Stromal cell of bone marrow (primary cell): ENCODE data around the gene DUOX1.
"Not testable (repeated sequence)": the region's sequence is repeated elsewhere in the genome, so short reads cannot be mapped to it uniquely, and the experiment has no call there.

ENCODE experiments used
- DNase-seq: peaks from one replicate; pipeline ENCODE4 v3.0.0-alpha.2; 2012; ENCODE audit warnings: low read depth

DUOX1 gene

DNA sequence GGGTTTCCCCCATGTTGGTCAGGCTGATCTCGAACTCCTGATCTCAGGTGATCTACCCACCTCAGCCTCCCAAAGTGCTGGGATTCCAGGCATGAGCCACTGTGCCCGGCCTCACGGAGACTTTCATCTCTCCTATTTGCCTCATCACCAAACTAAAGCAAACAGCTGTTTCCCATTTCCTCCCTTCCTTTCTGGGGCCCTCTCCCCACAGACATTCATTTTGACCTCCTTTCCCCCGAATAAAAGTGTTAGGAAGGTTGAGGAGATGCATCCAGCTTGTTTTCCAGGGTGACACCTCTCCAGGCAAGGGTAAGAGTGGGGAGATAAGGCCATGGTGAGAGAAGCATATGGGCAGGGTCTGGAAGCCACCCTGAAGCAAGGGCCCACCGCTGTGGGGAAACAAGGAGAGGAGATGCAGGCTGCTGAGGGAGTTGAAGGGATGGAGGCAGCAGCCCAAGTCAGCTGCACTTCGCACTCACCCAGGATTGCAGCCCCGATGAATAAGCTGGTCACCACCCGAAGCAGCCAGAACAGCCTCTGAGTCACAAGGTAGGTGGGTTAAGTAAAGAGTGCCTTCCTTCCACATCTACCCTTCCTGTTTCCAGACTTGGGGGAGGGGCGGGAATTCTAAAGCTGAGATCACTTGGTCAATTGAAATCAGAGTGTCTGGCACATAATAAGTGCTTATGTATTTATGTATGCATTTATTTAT, 7.9 kb upstream of the DUOX1 start:
- DNase-seq, result peak; percentile 81

DNA sequence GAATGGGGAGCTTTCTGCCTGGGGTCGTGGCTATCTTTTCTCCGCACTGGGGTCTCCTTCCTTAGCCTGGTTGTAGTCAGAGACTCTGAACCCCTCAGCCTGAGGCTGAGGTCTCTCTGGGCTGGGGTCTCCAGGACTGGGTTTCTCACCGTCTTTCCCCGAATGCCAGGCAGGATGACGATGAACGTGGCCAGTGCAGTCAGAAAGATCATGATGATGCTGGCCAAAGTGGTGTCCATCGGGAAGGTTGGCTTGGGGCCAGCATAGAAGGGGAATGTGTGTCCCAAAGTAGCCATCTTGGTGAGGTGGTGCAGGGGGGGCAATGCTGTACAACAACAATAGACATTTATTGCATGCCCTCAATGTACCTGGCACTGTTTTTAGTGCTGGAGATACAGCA, 7.1 kb upstream of the DUOX1 start:
- no peak for DNase-seq

DNA sequence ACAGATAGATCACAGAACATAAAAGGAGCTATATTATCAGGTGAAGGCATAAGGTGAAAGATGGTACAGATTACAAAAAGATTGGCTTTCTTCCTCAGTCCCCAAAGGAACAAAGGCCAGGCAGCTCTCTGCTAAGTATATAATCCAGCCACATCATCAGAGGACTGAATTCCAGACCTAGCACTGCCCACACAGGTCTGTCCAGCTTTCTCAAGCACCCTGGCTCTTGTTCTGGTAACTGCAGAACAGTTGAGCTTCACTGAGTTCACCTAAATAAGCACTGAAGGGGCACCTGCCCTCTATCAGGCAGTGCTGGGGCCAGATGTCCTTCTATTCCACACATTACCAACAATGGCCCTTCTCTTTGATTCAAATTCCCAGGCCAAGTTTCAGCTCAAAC, 6.4 kb upstream of the DUOX1 start:
- DNase-seq, result no peak

DNA sequence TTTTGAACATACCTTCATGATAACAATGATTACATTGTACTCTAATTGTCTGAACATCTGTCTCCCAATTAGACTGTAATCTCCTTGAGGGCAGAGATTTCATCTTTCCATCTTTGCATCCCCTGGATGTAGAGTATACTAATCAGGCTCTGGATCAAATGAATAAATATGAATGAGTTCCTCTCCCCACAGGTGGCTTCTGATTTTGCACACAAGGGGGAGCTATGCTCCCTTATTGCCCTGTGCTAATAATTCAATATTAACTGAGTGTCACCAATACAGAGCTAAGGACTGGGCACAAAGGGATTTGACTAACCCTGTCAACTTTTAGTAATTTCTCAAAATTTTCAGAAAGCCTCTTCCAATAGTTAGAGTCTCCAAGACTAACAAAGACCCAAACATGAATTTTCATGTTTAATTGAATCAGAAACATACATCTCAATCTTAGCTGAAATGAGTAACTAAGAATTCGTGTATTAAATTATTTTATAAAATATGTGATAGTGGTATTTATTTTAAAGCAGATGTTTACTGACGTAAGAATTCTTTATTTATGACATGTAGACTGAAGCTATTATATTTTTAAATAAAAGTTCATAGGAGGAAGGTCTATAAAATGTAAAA, 3.1 kb upstream of the DUOX1 start:
- DNase-seq, result peak; percentile 18

DNA sequence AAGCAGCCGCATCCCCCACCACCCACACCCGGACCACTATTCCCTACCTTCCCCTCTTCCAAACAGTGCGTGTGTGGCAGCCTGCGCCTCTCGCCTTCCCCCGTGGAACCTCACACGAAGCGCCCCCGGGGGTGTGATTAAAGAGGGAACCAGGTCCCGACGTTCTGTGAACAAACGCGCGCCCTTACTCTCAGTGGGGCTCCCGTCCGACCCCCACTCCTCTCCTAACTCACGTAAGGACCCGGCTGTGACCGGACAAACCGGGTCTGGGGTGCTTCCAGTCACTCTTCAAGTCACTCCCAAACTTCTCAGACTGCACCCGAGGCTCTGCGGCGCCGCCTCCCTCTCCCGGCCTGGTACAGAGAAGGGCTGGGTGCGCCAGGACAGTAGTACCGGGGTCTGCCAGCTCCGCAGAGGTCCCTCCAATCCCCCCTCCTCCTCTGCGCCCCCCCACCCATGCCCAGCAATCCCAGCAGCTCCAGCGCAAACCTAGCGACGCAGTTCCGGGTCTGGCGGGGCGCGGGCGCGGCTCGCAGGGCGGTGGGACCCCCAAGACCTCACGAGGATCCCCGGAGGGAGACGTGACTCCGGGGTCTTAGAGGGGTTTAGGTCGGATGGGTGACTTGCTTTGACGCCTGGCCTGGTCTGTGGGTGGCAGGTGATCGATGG, 689 bp upstream of the DUOX1 start:
- DNase-seq, result no peak

DNA sequence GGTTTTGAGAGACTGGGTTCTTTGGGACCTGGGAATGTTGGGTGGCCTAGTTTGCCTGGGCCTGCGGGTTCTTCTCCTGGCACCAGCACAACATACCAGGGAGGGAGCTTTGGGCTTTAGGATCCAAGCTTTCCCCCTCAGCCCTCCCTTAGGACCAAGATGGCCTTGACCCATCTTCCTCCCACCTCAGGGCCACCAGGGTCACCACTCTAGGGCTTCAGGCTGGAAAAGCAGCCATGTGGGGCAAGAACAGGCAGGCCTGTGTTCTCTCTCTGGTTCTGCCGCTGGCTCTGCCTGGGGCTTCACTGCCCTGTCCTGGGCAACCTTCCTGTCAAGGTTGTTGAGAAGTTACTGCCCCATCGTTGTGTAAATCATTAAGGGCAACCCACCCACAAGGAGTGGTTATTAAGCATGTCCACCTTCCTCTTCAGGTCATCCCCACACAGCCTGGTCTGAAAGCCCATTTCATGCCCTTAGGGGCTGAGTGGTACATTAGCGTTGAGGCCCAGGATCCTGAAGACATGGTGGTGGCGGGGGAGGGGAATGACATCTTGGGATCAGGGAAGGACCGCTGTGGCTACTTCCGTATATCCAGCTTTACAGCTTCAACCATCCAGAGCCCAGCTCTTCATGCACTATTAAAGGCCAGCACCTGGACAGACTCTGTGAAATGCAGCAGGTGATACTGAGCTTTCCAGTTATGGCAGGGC, 652 bp downstream of the DUOX1 start:
- no peak for DNase-seq

DNA sequence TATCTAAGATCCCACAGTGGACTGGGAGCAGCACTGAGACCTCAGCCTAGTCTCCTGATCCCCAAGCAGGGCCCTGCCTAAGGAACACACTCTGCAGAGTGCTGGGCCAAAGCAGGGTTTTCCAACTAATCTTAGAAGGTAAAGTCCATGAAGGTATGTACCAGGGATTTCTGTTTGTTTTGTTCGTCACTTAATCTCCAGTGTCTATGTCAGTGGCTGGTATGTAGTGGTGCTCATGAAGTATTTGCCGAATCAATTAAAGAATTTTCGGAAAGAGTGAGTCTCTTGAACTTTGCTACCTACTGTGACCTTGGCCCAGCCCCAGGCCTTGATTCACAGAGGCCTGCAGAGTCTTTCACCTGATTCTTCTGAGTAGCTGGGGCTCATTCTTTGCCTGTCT, 1.7 kb downstream of the DUOX1 start:
- no peak for DNase-seq

DNA sequence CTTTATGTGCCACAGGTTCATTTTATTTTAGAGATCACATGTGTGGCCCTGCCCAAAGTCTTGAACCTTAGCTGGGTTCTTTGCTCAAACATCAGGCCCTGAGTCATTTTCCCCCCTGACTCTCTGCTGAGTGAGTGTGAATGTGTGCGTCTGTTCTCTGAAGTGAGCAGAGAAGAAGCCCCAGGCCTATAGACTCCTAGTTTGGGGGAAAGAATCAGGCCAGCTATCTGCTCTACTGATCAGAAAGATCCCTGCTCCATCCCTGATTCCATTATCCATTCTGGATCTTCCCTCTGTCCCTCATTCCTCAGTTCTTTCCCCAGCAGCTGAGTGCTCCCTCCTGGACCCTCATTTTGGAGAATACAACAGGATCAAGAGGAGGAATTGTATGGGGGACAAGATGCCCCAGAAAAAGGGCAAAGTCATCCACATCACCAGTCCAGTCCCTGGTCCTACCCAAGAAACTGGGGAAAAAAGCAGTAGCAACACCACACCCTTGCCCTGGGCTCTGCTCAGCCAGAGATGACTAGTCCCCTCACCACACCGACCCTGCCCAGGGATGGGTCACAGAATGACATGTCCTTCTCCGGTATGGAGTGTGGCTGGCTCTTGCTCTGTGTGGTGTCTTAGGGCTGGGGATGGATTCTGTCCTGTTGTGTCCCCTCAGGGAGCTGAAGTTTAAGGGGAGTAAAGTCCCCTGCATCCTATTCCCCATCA, 3.2 kb downstream of the DUOX1 start:
- no peak for DNase-seq

DNA sequence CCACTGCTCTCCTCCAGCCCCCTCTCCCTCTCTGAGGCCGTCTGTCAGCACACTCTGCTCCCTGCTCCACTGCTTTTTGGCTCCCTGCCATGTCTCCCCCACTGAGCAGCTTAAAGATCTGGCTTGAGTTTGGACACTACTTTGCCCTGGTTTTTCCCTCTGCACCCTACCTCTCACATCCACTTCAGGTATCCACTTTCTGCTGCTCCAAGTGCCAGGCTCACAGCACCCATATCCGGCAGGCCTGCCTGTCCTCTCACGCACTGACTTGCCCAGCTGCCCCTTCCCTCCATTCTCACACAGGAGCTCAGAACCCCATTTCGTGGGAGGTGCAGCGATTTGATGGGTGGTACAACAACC, 3.7 kb downstream of the DUOX1 start:
- no peak for DNase-seq

DNA sequence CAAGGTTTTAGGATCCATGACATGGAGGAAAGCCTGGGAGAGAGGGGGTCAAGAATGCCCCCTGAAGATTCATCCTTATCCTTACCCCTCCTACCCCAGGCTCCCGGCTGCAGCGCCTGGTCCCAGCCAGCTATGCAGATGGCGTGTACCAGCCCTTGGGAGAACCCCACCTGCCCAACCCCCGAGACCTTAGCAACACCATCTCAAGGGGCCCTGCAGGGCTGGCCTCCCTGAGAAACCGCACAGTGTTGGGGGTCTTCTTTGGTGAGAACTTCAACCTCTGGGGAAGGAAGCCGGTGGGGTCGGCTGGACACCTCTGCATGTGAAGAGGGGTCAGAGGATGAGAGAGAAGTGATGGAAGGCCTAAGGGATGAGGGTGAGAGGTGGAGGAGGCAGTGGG, 4.3 kb downstream of the DUOX1 start:
- no peak for DNase-seq

DNA sequence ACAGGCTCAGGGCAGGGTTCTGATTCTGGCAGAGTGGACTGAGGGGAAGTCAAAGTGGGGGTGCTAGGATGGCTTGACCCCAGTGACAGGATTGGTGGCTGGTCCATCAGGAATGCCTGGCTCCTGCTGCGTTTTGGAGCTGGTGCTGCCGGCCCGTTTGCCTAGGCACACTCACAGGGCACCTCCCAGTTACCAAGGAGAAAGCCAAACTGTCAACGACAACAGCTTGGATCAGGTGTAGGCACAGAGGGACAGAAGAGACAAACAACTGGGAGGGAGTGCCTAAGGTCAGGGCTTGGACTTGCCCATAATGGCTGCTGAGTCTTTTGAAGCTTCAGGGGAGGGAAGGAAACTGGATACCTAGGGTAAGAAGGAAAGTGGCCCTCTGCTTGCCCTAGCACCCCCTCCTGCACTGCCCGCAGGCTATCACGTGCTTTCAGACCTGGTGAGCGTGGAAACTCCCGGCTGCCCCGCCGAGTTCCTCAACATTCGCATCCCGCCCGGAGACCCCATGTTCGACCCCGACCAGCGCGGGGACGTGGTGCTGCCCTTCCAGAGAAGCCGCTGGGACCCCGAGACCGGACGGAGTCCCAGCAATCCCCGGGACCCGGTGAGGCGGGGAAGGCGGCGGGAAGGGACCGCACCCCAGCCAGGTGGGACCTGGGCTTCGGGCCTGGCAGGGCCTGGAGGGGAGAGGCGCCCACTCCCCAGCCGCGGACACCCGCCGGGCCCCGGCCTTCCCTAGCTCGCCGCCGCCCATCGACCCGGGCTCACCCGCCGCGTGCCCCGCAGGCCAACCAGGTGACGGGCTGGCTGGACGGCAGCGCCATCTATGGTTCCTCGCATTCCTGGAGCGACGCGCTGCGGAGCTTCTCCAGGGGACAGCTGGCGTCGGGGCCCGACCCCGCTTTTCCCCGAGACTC, 5.1 kb downstream of the DUOX1 start:
- DNase-seq, result no peak

DNA sequence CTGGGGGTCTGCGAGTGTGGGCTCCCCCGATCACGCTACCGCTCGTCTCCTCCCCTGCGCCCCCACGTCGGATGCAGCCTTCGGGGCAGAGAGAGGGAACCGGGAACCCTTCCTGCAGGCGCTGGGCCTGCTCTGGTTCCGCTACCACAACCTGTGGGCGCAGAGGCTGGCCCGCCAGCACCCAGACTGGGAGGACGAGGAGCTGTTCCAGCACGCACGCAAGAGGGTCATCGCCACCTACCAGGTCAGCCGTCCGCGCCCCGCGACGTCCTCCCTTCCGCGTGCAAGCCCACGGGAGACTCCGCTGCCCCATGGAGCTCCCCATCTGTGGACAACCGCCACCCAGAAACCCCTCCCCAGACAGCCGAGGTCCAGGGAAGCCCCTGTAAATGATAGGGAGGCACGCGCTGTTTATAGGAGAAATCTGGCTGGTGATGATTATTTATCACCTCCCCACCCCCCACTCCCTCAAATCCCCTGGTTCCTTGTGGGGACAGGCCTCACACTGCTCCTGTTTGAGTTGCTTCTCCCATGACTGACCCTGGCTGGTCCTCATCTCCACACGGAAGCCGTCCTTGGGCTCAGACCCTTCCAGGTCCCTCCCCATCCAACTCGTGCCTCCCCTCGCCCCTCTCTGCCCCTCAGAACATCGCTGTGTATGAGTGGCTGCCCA, 6.0 kb downstream of the DUOX1 start:
- DNase-seq, result not testable (repeated sequence)

DNA sequence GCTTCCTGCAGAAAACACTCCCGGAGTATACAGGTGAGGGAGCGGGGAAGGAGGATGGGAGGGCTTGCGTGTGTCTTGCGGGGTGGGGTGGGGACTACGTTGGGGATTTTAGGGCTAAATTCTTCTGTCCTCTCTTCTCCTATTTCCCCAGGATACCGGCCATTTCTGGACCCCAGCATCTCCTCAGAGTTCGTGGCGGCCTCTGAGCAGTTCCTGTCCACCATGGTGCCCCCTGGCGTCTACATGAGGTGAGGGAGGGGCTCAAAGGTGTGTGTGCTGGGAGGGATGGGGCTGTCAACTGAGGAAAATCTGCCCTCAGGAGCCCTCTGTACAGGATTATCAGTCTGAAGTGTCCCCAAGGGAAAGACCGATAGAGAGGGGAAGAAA, 6.6 kb downstream of the DUOX1 start:
- DNase-seq, result no peak

DNA sequence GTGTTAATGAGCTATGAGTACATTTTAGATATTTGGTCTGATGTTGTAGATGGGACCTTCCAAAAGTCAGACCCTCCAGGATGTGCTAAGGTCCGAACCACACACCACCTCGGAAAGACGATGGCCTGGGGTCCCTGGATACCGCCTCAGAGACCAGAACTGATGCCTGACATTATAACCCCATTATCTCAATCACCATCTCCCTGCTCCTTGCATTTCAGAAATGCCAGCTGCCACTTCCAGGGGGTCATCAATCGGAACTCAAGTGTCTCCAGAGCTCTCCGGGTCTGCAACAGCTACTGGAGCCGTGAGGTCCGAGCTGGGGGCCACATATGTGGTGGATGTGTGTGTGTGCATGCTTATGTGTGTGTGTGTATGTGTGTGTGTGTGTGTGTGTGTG, 7.9 kb downstream of the DUOX1 start:
- no peak for DNase-seq

DNA sequence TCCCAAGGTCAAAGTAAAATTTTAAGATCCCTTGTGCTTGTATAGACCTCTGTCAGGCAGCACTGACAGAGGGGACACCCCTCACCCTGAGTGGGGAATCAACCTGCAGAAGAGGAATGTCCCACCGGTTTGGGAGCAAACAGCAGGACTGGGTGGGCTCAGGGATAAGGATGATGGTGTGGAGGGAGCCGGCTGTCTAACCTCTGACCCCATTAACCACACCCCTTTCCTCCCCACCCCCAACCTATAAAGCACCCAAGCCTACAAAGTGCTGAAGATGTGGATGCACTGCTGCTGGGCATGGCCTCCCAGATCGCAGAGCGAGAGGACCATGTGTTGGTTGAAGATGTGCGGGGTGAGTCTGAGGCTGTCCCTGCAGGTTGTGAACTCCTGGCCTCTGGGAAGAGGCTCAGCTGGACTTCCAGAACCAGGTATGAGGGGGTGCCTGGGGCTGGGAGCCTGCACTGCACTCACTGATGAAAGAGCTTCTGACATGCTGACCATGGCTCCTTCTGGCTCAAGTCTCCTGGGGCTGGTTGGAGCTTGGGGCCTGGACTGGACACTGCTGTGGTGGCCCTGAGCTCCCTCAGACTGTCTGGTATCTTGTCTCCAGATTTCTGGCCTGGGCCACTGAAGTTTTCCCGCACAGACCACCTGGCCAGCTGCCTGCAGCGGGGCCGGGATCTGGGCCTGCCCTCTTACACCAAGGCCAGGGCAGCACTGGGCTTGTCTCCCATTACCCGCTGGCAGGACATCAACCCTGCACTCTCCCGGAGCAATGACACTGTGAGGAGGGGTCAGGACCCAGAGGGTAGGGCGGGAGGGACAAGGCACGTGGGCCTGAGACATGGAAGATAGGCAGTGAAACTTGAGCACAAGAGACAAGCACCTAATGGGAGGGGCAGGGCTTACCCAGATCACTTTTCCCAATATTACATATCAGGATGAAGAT, 9.3 kb downstream of the DUOX1 start:
- no peak for DNase-seq

DNA sequence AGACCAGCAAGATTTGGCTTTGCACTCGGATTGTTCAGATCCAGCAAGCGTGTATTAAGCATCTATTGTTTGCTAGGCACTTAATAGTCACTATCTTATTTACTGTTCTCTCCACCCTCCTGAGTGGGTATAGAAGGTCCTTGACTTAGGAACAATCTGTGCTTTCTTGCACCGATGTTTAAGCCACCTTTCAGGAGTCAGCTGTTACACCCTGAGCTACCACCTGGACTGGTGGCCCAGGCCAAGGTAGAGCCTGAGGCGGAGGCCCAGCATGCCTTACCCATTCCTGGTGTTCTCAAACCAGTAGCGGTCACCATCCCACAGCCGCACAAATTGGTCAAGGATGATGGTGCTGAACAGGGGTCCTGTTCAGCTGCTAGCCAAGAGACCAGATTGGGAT, 10.0 kb downstream of the DUOX1 start:
- DNase-seq, result no peak

DNA sequence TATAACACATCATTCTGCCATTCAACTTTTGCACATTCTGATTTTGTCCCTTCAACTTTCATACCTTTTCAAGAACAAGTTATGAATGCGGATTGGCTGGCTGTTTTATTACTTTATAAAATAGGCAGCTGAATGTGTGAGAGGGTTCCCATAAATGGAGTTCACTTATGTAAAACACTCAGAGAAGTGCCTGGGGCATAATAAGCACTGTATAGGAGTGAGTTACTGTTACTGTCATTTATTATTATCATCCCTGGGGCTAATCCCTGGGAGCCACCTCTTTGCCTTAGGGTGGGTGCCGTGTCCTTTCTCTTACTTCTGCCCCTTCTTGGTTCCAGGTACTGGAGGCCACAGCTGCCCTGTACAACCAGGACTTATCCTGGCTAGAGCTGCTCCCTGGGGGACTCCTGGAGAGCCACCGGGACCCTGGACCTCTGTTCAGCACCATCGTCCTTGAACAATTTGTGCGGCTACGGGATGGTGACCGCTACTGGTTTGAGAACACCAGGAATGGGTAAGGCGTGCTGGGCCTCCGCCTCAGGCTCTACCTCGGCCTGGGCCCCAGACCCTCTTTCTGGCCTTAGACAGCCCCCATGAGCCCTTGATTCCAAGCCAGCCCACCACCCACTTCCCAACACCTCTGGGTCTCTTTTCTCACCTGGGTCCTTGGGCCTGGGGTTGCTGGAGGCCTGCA, 10.9 kb downstream of the DUOX1 start:
- no peak for DNase-seq

DNA sequence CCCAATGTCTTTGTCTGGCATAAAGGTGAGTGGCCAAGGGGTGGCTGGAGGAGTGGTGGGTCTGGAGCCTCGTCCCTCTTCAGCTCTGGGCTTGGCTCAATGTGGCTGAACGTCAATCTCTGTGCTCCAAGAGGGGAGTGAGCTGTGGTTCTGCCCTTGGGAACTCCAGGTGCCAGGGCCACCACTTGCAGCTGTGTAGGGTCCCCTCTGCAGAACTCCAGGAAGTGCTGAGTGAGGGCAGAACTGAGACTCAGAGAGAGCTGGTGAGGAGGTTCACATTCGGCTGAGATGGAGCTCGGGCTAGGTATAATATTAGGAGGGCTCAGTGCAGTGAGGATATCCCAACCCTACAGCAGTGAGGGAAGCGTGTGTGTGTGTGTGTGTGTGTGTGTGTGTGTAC, 11.6 kb downstream of the DUOX1 start:
- DNase-seq, result no peak

DNA sequence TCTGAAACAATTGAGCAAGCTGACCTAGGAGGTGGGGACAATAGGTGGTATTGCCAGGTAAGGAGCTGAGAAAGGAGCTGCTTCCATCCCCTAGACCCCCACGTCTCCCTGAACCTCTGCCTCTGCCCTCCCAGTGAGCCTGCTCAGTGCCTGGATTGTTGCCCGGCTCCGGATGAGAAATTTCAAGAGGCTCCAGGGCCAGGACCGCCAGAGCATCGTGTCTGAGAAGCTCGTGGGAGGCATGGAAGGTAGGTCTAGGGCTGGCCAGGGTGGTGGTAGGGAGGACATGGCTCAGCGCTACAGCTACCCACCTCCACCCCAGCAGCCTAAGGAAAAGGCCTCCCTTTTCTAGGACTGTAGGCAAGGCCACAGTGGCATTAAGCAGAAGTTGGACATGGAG, 13.3 kb downstream of the DUOX1 start:
- DNase-seq, result no peak
